ENCODE data around the gene CHTOP.

The CHTOP gene

GRCh38 chr1:153693466-153693865 is 59.6 kb downstream of the CHTOP start:
- DNase-seq = no peak

Measured in cortex of kidney (tissue), 1 donor.